NT2/D1 (cell line): ENCODE results near the gene RCOR1.

Experiments
- DNase-seq: peaks from one replicate; pipeline ENCODE4 v3.0.0-alpha.2; 2011; ENCODE audit warnings: low read depth, low spot score
- H3K27me3 ChIP-seq: 2 replicates; pipeline ENCODE4 v1.6.0; 2011; ENCODE audit warnings: mild to moderate bottlenecking; ENCODE audit not compliant: insufficient read length, insufficient read depth
- H3K36me3 ChIP-seq: 2 replicates; pipeline ENCODE4 v1.6.1; 2011; ENCODE audit warnings: mild to moderate bottlenecking, low read length, mixed read lengths; ENCODE audit not compliant: insufficient read depth, insufficient read length
- H3K4me1 ChIP-seq: 2 replicates; pipeline ENCODE4 v1.5.1; 2011; ENCODE audit not compliant: insufficient read depth, insufficient read length
- H3K4me3 ChIP-seq: 2 replicates; pipeline ENCODE4 v1.5.1; 2011; ENCODE audit warnings: low read depth; ENCODE audit not compliant: insufficient read length
- H3K9ac ChIP-seq: 2 replicates; pipeline ENCODE4 v1.6.0; 2011; ENCODE audit warnings: low read depth; ENCODE audit not compliant: insufficient read length
- H3K9me3 ChIP-seq: 2 replicates; pipeline ENCODE4 v1.5.1; 2011; ENCODE audit warnings: mild to moderate bottlenecking, low read length; ENCODE audit not compliant: insufficient read depth
- SUZ12 ChIP-seq: IDR thresholded peaks from 2 replicates; pipeline ENCODE4 v1.6.1; 2011; ENCODE audit not compliant: insufficient read length, insufficient read depth; ENCODE audit errors: extremely low read depth
- YY1 ChIP-seq: IDR thresholded peaks from 2 replicates; pipeline ENCODE4 v1.6.1; 2011; ENCODE audit not compliant: insufficient read length, insufficient read depth
- ZNF274 ChIP-seq: IDR thresholded peaks from 2 replicates; pipeline ENCODE4 v1.6.1; 2011; ENCODE audit warnings: mild to moderate bottlenecking, low read depth, low read length

The RCOR1 gene

DNA sequence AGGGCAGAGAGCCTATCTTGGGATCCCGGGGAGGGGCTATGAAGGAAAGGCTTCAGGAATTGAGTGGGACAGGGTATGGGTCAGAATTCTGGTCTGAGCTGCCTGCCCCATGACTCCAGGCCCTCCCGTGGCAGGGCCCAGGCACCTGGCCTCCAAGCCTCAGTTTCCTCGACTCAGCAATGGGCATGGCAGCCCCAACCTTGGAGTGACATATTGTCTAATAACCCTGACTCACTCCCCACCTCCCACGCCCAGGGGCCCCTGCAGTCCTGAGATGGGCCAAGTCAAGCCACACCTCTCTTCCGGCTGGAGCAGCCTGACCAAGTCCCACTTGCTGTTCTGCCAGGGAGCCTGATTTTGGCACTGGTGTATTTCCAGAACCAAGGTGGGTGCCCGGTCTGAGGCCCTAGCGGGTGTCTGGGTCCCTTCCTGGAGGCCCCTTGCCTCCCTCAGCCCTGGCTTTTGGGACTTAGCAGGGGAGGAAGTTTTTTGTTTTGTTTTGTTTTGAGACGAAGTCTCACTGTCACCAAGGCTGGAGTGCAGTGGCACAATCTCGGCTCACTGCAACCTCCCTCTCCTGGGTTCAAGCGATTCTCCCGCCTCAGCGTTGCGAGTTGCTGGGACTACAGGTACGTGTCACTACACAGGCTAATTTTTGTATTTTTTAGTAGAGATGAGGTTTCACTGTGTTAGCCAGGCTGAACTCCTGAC is 40.3 kb upstream of the RCOR1 start:
- no peak overlapping the region for H3K9ac ChIP-seq
- H3K9me3 ChIP-seq = no peaks in the 10 kb centered on the region
- H3K36me3 ChIP-seq = peaks cover 2% of the 10 kb centered on the region
- TF ChIP-seq ZNF274 (no peak), YY1 (no peak), SUZ12 (no peak)
- H3K27me3 ChIP-seq = no peaks in the 10 kb centered on the region
- no peak overlapping the region for H3K4me3 ChIP-seq
- peaks cover 6% of the 10 kb centered on the region for H3K4me1 ChIP-seq
- DNase-seq = no peak

DNA sequence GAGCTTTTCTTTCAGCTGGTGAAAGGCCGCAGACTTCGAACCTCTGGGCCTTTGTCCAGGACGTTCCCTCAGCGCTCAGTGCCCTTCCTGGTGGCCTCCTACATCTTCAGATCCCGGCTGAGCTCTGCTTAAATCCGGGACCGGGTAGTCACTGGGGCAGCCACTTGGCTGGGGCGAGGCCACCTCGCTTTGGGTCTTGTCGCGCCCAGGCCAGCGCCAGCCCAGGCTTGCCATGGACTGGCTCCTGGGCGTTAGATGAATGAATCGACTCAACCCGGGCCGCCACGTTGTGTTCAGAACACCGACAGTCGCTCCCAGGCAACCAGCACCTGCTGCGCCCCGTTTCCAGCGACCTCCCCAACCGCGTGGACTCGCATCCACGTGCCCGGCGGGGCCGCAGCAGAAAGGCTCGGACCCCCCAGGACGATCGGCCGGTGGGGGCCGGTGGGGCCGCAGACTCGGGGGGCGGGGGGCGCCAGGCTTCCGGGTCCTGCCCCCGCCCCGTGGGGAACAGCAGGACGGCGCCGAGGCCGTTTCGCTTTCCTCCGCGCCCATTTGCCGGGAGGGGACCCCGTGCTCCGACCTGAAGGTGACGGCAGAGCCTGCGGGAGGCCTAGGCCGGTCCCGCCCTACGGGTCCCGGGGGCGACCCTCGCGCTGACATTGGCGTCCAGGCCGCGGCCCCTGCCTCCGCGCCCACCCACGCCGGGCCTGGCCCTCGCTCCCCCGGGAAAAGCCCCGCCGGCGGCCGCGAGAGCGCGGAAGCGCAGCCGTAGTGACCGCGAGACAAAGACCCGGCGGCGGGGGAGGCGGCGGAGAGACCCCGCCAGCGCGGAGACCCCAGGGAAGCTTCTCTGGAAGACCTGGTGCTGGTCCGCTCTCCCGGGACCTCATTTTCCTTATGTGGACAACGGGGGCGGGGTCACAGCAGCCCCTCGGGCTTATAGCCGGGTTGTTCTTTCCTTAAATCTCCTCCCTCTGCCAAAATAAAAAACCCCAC is 37.3 kb upstream of the RCOR1 start:
- no peaks in the 10 kb centered on the region for H3K27me3 ChIP-seq
- H3K9ac ChIP-seq = peak overlapping the region; percentile 74
- peak overlapping the region; percentile 57 for H3K4me3 ChIP-seq
- H3K4me1 ChIP-seq = peaks cover 6% of the 10 kb centered on the region
- peak; percentile 57 for DNase-seq
- peaks cover 2% of the 10 kb centered on the region for H3K36me3 ChIP-seq
- TF ChIP-seq ZNF274 (no peak), YY1 (no peak), SUZ12 (no peak)
- H3K9me3 ChIP-seq = no peaks in the 10 kb centered on the region

DNA sequence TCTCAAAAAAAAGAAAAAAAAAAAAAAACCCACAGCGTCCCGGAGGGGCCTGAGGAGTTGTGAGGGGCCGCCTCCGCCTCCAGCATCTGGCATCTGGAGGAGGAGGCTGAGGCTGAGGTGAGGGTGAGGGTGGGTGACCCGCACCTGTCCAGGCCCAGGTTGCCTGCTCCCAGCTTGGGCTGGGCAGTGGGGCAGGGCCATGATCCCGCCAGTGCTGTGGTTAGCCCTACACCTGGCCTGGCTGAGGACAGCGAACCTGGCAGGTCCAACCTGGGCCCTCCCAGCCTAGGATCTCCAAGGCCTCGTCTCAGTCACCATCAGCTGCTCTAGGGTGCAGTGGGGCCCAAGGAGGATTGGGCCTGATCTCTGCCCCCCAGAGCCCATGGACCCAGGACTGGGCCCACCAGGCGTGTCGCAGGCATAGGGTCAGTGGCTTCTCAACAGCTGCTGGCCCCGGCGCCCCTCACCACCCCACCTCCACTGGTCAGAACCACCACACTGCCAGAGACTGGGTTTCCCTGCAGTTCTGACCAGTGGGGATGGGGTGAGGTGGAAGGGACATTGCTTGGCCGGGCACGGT is 36.3 kb upstream of the RCOR1 start:
- Histone ChIP-seq H3K9ac (peak overlapping the region; percentile 67), H3K36me3 (peaks cover 2% of the 10 kb centered on the region), H3K27me3 (no peaks in the 10 kb centered on the region), H3K4me1 (peaks cover 6% of the 10 kb centered on the region), H3K9me3 (no peaks in the 10 kb centered on the region), H3K4me3 (no peak overlapping the region)
- TF ChIP-seq YY1 (no peak), ZNF274 (no peak), SUZ12 (no peak)
- DNase-seq = no peak

DNA sequence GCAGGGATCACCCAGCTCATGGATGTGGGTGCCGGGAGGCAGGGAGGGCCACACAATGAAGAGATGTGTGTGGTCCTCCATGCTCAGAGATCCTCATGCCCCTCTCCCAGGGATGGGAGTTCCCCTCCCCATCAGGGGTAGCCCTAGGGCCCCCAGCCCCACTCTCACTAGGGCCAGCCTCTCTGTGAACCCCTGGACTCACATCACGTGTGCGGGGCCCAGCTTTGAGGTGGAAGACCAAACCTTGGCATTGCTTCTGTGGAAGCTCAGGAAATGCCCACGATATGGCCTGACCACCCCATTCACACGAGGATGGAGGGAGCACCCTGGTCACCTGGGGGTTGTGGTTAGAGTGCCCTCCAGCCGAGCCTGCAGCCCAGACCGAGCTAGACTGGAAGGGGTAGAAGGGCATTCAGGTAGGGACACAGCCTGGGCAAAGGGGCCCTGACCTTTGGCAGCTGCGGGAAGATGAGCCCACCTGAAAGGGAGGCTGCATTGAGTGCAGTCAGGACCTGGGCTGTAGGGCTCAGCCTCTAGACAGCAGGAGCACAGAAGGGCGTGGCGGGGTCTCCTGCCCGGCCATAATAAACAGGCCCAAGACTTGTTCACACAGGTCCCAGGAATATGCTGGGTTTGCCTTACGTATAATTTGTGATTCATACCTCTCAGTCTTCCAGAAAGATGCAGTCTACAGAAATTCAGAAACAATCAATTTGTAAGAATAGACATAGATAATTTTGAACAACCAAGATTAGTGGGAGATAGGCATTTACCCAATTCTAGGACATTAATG is 34.8 kb upstream of the RCOR1 start:
- Histone ChIP-seq H3K4me3 (no peak overlapping the region), H3K9ac (peak overlapping the region; percentile 26), H3K4me1 (peaks cover 3% of the 10 kb centered on the region), H3K36me3 (peaks cover 2% of the 10 kb centered on the region), H3K27me3 (no peaks in the 10 kb centered on the region), H3K9me3 (no peaks in the 10 kb centered on the region)
- no peak for TF ChIP-seq ZNF274
- no peak for TF ChIP-seq SUZ12
- TF ChIP-seq YY1 = no peak
- no peak for DNase-seq

DNA sequence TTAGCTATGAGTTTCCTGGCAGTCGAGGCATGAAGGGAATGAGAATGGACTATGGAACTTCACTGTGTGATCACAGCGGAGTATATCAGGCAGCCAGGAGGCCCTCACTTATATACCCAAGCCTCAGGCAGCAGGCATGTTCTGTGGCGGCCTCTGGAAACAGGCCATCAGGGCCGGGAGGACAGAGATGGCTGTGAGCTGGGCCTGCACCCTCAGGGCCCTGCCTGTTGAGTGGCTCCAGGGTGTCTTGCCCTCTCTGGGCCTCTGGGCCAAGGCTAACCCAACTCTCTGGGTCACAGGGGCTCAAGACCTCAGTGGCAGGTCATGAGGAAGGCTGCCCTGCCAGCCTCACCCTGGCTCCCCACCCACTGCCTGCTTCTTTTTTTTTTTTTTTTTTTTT is 33.9 kb upstream of the RCOR1 start:
- Histone ChIP-seq H3K4me3 (no peak overlapping the region), H3K9me3 (no peaks in the 10 kb centered on the region), H3K9ac (no peak overlapping the region), H3K4me1 (peaks cover 3% of the 10 kb centered on the region), H3K27me3 (no peaks in the 10 kb centered on the region), H3K36me3 (no peaks in the 10 kb centered on the region)
- TF ChIP-seq ZNF274 (no peak), SUZ12 (no peak), YY1 (no peak)
- DNase-seq = no peak

DNA sequence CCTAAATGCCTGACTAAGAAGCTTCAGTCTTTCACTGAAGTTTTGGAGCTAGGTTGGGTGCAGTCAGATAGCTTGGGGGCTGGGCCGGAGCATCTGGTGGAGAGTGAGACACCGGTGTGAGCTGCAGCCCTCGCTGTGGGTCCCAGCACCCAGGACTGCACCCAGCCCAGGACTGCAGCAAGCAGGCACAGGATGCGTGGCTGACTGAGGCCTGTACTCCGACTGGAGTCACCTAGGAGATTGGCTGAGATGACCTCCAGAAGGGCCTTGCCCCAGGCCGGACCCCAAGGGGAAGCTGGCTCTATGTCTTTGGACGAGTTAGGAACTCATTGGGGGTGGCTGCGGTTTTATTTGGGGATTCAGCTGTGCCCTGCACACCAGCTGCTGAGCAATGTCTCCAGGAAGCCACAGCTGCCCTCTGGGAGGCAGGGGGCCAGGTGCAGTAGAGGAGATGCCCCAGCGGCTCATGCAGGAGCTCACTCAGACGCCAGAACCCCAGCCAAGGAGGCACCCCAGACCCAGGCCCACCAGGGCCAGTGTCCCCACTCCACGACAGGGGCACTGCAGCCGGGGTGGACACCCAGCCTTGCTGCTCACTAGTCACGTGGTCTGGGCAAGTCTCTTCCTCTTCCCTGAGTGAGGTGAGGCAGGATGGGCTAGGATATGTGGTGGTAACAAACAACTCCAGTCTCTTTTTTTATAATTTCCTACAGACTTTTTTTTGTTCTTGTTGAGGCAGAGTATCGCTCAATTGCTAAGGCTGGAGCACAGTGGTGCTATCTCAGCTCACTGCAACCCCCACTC is 31.8 kb upstream of the RCOR1 start:
- Histone ChIP-seq H3K9me3 (no peaks in the 10 kb centered on the region), H3K27me3 (no peaks in the 10 kb centered on the region), H3K36me3 (no peaks in the 10 kb centered on the region), H3K4me1 (peaks cover 3% of the 10 kb centered on the region), H3K4me3 (no peak overlapping the region), H3K9ac (peak overlapping the region; percentile 56)
- DNase-seq = no peak
- TF ChIP-seq SUZ12 (no peak), YY1 (no peak), ZNF274 (no peak)
